GM19452 (cell line): ENCODE measurements around the gene COL4A3.
"Not testable (repeated sequence)": the region's sequence is repeated elsewhere in the genome, so short reads cannot be mapped to it uniquely, and the experiment has no call there.

Experiments
- ATAC-seq: cut with Tn5 transposase; IDR thresholded peaks from one replicate; pipeline ENCODE4 v1.9.1; 2021; ENCODE audit not compliant: unreplicated experiment

Gene COL4A3

DNA sequence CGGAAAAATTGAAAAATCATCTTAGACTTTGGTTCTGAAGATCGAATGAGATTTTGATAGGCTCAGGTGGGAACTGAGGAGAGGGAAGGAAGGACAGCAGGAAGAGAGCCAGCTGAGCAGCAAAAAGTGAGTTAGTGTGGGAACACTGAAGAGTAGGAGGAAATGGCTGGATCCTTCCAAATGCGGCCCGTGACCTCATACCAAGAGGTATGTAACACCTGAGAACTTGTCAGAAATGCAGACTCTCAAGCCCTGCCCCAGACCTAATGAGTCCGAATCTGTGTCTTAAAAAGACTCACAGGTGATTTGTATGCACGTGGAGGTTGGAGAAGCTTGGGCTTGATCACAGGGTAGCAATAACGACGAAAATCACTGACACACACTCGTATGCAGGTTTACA is 42.0 kb downstream of the COL4A3 start:
- no peak for ATAC-seq

DNA sequence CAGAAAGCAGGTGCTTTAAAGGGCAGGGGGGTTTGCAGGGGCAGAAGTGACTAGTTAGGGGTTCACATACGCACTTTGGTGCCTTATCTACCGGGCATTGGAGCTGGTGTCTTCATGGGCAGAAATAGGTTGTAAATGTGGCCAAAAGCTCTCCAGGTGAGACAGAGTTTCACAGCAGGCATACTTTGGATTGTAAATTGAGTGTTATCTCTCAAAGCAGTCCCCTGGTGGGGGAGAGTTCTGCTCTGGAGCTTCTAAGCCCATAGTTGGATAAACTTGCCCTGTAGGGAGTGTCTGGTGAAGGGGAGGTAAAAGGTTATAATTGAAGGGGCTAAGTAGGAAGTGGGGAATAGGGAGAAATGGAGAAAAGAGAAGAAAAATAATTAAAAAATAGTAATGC is 43.1 kb downstream of the COL4A3 start:
- ATAC-seq, result no peak

DNA sequence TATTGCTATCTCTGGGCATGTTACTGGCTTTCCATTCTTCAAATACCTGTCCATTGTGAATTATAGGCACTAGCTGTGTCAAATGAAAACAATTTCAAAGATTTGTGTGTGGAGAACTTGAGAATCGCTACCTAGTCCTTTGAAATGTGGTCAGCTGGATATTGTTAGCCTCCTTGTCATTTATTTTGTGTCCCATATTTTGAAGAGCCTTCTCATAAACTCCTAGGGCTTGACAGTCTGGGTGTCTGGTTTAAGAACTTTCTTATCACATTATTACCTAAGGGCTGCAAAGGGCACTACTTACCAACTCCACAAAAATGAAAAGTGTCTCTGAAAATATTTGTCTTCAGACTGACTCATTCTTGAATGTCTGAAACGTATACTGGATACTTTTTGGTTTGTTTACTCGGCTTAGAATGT is 50.2 kb downstream of the COL4A3 start:
- ATAC-seq, result no peak

DNA sequence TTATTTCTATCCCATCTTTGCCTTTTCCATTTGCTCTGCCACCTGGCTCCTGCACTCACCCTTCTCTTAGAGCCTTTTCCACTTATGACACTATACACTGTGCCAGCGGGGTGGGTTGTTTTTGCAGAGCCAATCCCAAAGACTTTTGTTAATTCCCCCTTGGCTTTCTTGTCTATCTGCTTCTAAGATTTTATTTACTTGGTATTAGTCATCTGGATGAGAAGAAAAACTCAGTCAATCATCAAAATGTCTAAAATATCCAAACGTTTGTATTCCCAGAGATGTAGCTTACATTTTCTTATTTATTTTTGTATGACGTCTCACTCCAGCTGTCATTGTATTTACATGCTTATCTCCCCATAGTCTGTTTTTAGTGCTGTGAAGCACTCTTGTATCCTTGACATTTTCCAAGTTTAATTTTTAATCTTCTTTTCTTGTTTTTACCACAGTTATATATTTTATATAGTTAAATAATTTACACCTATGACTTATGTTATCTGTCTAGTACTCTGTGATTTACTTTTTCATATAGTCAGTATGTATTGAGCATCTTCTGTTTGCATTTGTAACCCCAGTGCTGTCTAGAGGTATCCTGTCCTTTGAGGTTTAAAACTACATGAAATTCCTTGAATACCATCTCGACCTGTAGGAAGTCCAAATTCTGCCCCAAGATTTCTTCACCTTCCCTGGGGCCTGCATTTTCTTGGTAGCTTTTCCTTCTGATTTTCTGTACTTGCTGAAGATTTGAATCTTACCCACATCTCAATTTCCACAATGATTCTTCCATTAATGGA is 55.1 kb downstream of the COL4A3 start:
- no peak for ATAC-seq

DNA sequence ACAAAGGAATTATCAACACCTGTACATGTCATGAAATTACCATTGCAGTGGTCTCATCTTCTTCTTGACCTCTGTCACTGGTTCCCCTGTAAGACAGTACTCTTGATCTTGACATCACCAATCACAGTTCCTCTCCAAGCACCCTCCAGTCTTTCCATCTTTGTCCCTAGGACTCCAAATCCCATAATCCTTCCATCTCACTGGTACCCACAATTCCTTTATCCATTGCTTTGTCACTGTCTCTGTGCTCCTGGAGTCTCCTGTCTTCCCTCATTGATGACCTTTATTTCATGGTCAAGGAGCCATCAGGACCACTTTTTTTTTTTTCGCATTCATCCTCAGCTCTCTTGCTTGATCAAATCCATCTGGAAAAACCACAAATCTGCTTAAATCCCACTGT is 56.7 kb downstream of the COL4A3 start:
- ATAC-seq, result no peak

DNA sequence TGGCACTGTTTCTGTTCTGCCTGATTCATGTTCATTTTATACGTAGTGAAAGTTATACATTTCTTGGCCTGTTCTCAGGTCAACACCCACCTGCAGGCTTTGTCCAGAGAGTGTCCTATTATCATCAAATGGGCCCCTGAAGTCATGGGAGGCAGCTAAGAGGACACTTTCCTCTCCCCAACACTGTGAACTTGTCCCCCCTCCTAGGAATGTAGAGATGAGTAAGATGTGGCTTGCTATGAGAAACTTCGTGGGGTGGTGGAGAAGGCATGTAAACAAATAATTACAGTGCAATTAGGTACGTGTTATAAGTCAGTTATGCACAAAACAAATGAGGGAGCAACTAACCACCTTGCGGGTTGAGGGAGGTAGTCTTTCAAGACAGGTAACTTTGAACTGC is 57.9 kb downstream of the COL4A3 start:
- ATAC-seq, result no peak

DNA sequence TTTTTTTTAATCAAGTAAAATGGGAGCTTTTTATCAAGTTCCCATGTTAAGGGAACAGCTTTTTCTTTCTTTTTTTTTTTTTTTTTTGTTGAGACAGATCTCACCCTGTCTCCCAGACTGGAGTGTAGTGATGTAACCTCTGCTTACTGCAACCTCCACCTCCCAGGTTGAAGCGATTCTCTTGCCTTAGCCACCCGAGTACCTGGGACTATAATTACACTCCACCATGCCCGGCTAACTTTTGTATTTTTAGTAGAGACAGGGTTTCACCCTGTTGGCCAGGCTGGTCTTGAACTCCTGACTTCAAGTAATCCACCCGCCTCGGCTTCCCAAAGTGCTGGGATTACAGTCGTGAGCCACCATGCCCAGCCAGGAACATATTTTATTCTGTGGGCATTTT is 61.2 kb downstream of the COL4A3 start:
- ATAC-seq, result not testable (repeated sequence)

DNA sequence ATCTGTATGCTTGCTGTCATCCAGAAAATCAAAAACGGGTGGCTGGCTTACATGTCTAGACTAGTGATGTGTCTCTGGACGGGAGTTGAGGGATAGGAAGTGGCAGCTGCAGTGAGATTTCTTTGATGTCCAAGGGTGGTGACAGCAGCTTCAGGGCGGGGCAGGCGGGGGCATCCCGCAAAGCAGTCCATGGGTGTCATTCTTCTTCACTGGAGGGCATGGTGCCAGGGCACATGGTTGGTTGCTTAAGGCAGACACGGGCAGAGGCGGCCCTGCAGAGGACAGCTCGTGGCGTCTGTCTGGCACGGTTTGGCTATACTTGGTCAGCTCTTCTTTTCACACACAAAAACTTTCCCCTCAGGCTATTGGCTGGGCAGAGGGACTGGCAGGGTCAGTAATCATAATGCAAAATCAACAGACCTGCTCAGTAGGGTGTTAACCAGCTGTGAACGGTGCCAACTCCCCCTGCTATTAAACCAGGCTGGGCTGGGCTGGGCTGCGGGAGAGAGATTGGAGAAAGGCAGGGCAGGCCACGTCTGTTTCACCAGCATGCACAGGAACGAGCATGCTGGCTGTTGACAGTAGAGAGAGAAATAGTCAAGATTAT is 63.7 kb downstream of the COL4A3 start:
- ATAC-seq, result no peak

DNA sequence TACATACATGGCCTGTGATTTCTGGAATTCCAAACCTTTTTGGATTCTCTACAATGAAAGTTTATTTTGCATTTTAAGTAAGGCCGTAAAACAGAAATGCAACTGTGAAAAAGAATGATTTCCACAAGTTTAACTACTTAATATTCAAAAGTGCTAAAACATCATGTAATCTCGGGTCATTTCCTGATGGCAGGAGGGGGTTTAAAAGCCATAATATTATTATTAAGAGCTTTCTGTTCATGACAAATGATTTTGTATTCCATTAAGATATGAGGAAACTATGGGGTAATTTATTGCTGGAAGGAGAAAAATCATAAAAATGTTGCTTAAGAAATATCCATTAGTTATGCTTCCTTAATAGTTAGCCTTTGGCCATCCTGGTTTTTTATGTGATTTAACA is 65.7 kb downstream of the COL4A3 start:
- no peak for ATAC-seq

DNA sequence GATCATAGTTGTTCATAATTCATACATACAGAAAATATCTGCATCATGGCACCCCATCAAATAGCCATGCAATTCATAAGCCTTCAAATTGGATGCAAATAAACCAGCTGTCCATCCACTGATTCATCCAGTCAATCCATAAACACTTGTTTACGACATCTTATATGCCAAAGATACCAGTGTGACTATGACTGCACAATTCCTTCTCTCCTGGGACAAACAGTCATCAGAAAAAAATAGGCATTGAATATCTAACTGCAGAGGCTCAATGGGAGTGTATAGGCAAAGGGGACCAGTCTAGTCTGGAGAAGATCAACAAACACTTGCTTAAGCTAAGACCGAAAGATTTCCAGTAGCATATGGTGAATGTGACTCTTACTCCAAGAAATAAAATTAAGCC is 70.0 kb downstream of the COL4A3 start:
- ATAC-seq, result no peak

DNA sequence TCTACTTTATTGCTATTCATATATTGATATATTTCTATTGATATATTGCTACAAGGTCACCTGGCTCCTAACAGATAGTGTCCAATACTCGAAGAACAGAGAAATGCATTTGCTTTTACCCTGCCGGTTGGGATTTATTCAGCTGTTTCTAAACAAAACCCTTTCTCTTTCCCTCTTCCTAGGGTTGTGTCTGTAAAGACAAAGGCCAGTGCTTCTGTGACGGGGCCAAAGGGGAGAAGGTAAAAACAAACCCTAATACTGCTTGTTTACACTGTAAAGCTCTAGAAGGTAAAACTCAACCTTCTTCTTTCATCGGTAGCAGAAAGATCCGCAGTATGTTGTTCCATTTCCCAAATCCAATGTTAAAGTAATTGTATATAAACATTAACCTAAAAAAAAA is 73.4 kb downstream of the COL4A3 start:
- ATAC-seq, result no peak

DNA sequence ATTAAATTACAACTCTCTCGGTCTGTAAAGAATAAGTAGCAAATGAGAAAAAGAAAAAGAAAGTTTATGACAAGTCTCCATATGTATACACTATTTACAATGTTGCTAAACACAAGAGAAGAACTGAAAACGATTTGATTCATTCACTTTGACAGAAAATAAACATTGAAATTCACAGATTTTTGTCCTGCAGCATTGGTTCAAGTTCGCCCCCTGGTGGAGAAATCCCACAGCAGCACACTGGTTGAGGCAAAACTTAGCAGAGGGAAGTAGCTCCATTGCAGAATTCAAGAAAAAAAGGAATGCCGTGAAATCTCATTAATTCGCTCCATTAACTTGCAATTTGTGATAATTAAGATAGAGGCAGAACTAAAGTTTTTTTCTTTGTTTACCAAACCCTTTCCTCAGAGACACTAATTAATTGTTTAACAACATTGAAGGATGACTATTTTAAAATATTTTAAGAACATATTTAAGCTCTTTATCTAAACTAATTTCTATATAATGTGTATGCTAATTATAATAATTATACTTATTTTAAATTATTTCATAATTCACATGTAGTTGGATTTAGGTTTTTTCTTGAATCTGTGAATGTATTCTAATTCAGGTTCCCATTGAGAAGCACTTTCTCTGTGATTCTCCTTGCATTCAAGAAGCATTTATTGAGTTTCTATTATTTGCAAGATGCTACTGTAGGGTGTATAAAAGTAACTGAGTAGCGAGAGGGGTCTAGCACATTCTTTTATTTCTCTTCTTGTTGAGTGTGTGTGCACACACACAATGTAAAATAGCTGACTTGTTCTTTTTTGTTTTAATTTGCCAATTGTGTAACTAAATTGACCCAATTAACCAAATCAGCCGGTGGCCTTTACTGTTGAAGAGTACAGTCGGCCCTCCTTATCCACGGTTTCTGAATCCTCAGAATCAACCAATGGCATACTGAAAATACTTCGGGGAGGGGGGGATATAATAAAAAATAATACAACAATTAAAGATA is 74.1 kb downstream of the COL4A3 start:
- no peak for ATAC-seq

DNA sequence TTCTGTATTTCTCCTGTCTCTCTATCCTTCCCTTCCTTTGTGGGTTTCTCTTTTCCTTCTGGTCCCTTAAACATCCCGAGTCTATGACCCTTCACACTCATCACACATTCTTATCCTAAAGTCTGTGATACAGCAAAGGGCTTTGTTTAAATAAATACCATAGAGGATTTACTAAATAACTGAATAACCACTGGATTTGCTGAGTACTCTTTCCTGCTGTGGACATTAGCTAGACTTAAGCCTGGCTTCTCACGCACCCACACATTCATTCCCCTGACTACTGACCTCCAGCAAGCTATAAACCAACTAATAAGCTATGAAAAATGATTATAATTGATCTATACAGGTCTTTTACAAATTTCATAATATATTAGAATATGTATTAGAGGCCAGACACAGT is 76.6 kb downstream of the COL4A3 start:
- ATAC-seq, result no peak

DNA sequence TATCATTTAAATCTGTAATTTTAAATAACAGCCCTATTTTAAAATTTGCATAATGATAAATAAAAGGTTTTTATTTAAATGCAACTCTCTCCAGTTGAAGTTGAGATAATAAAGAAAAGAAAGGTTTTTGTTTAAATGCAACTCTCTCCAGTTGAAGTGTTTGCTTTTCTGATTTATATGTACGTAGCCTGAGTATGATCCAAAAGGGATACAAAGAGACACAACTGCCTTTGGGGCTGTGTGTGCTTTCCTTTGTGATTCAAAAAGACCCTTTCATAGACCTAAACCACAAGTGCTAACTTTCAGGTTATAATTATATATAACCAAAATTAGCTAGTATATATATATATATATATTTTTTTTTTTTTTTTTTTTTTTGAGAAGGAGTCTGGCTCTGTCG is 84.5 kb downstream of the COL4A3 start:
- no peak for ATAC-seq

DNA sequence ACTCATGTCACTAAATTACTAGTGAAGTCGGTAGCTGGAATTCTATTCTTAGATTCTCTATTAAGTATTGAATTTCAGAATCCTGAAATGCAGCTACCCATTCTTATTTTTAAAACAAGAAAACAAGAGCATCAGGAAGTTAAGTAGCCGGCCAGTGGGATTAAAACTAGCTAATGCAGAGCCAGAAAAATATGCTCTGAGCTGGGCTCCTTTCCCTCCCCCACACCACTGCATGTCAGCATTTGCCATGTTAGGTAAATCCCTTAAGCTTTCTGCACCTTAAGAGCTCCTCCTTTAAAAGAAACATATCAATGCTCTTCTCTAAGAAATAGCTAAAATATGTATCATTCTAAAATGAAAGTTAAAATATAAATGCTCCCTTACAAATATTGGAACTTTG is 88.4 kb downstream of the COL4A3 start:
- no peak for ATAC-seq

DNA sequence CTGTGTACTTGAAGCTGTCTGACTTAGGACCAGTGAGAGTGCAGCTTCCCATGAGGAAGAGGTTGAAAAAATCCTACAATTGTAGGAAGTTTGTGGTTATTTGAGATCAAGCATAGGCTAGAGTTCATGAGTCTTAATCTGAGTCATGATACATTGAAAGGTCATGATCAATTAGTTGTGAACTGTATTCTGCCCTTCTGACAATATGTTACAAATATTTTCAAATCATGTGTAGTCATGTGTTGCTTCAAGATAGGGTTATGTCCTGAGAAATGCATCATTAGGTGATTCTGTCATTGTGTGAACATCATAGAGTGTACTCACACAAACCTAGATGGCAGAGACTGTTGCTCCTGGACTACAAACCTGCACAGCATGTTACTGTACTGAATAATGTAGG is 92.2 kb downstream of the COL4A3 start:
- no peak for ATAC-seq

DNA sequence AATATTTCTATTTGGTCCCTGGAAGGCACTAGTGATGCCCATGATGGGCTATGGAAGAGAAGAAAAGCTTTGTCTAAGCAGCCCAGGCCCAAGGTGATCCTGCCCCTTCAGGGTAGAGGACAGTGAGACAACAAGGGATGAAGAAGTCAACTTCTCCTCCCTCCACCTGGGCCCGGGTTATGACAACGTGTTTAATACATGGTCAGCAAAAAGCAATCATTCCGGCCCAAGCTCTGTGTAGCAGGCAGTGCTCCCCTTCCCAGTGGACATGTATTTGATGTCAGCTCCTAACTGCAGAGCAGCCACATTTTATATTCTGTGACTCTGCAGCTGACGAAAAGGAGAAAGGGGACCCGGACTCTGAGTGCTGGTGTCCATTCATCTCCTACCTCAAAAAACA is 93.4 kb downstream of the COL4A3 start:
- ATAC-seq, result no peak

DNA sequence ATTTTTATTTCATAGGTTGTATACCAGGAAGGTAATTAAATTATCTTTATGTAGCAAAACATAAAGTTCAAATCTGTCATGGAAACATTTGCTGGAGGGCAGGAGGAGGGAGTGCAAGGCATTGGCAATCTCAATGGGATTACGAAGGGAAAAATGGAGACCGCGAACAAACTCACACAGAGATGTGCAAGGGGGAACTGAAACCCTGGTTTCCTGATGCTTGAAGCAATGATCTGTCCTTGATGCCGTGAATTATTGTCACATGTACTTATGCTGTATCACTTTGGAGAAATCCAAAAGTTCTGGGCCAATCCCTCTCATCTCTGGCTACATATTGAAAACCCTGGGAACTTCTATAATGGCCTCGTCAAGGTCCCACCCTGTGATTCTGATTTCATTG is 95.6 kb downstream of the COL4A3 start:
- ATAC-seq, result no peak

DNA sequence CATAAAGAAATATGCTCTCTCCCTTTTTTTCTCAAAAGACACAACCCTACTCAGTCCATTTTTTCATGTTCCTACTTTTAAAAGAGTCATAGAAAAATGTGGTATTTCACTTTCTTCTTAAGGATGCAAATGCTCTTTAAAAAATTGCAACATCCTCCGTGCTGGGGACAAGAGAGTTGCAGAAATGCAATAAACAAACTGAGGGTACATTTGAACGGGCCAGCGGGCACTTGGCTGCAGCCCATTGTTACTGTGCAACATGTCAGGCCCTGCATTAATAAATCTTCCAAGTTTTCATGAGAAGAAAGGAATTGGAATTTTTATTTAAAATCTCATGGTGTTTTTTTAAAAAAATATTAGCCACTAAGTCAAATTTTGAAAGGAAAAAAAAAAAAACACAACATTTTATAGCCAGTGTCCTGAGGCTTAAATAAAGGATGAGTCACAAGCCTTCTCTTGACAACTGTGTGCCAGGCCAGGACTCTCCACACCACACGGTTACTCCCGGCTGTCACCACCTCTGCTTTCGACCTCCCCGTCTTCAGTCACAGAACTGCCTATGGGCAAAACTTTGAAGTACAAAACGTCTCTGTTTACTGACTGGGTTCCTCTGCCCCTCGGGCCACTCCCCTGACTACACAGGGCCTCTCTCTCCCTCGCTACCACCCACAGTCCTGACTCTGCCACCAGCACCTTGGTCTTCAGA is 103.1 kb downstream of the COL4A3 start:
- ATAC-seq, result no peak

DNA sequence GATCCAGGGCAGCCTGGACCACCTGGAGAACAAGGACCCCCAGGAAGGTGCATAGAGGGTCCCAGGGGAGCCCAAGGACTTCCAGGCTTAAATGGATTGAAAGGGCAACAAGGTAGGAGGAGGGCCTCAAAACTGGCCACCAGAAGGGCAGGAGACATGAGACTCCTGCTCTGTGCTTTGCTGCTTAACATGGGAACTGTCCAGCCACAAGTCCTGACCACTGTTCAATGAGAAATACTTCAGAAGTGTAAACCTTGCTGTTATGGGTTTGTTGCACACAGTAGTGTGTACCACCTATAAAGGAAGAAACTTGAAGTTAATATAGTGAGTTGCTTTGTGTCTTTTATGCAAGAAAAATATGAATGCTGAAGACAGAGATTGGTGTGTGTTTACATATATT is 116.5 kb downstream of the COL4A3 start:
- ATAC-seq, result no peak

DNA sequence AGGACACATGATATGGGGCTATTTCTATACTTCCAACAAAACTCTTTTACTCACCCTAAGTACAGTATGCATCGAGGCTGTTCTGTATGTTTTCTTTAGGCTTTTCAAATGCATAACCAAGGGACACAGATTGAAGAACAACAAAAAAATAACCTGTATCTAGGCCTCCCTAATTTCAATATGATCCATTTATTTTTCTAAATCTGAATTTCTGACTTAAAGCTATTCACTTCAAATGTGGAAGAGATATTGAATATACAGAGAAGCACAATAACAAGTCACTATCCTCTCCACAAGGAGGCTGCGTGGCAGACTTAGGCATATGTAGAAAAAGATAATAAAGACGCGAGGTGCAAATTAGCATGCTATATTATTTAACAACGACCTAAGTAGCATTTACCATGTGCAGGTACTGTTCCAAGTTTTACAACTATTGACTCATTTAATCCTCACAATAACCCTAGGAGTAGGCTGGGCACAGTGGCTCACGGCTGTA is 121.4 kb downstream of the COL4A3 start:
- ATAC-seq, result no peak
